Midbrain (tissue), 1 donor: ENCODE measurements around the gene SLC35F5.
"Not testable (repeated sequence)": the region's sequence is repeated elsewhere in the genome, so short reads cannot be mapped to it uniquely, and the experiment has no call there.

Experiments used
- DNase-seq: peaks from one replicate; lab custom pipeline; 2025; lab: John Stamatoyannopoulos, UW

SLC35F5 gene

DNA sequence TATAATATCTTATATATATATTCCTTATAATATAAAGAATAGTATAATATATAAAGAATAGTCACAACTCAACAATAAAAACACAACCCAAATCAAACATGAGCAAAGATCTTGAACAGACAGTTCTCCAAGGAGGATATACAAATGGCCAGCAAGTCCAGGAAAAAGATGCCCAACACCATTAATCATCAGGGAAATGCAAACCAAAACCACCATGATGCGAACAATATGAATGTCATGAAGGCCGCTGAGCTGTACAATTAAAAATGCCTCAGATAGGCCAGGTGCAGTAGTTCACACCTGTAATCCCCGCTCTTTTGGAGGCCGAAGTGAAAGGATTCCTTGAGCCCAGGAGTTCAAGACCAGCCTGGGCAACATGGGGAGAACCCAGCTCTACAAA lies 58.9 kb downstream of the SLC35F5 start:
- DNase-seq = no peak

DNA sequence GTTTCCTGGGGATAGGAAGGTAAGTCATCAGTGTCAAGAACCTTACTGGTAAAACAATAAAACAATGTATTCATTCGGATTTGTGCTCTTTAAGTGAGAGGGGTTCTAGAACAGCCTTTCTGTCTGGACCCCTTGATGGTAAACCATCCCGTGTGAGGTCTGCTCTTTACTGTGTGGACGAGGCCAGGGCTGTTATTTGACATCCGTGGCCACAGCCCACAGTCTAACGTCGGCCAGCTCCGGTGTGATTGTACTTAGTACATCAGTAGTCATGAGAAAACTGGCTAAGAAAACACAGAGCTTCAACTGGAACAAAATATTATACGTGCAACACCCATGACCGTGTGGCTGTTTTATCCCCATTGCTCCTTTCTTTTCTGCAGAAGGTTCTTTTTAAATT lies 62.0 kb downstream of the SLC35F5 start:
- DNase-seq = no peak

DNA sequence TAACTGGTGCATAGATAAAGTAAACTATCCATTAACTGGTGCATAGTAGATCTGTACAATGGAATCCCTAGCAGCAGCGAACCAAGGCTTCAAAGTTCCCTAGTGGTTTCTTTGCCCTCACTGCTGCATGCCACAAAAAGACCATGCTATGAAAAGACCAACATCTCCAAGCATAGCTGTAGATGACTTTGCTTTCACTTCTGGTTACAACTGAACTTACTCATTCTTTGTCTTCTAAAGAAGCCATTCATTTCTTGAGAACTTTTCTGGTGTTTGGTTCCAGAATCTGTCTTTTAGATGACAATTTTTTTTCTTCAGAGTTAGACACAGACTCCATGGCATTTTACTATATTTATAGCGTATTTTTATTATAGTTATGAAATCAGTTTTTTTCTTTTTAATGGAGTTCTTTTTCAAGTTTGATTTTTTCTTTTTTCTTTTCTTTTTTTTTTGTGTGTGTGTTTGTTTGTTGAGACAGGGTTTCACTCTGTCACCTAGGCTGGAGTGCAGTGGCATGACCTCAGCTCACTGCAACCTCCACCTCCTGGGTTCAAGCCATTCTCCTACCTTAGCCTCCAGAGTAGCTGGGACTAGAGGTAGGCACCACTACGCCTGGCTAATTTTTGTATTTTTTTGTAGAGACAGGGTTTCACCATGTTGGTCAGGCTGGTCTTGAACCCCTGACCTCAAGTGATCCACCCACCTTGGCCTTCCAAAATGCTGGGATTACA lies 63.6 kb downstream of the SLC35F5 start:
- DNase-seq = no peak

- DNase-seq = not testable (repeated sequence)
Observed at GRCh38 chr2:113690871-113691270, 65.6 kb downstream of the SLC35F5 start.

GRCh38 chr2:113686537-113686936 lies 69.9 kb downstream of the SLC35F5 start:
- no peak for DNase-seq

DNA sequence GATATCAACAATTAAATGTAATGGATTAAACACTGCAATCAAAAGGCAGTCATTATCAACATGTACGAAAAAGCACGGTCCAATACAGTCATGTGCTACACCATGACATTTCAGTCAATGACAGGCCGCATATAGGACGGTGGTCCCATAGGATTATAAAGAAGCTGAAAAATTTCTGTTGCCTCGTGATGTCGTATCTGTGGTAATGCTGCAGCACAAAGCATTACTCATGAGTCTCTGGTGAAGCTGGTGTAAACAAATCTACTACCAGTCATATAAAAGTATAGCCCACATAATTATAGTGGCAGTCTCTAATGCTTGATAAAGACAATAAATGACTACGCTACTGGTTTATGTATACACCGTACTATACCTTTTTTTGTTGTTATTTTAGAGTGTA lies 71.0 kb downstream of the SLC35F5 start:
- DNase-seq = no peak

- DNase-seq = no peak
Observed at GRCh38 chr2:113679457-113679856, 77.0 kb downstream of the SLC35F5 start.

GRCh38 chr2:113677330-113677729 lies 79.1 kb downstream of the SLC35F5 start:
- no peak for DNase-seq

GRCh38 chr2:113676623-113677266 lies 79.7 kb downstream of the SLC35F5 start:
- DNase-seq = no peak

DNA sequence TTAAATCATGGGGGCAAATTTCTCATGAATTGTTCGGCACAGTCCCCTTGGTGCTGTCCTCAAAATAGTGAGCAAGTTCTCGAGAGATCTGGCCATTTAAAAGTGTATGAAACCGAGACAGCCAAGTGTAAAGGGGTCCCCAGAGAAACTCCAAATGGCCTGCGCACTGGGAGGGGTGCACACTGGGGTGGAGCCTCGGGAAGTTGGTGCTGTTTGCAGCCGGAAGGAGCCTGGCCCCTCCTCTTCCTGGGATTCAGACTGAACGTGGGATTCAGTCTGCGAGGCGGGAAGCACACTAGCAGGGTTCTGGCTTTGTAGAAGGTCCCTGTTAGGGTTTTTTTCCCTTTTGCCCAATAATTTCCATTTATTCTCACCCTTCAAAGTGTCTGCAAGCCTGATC lies 80.6 kb downstream of the SLC35F5 start:
- DNase-seq = no peak

- no peak for DNase-seq
Observed at GRCh38 chr2:113672326-113672932, 84.0 kb downstream of the SLC35F5 start.

DNA sequence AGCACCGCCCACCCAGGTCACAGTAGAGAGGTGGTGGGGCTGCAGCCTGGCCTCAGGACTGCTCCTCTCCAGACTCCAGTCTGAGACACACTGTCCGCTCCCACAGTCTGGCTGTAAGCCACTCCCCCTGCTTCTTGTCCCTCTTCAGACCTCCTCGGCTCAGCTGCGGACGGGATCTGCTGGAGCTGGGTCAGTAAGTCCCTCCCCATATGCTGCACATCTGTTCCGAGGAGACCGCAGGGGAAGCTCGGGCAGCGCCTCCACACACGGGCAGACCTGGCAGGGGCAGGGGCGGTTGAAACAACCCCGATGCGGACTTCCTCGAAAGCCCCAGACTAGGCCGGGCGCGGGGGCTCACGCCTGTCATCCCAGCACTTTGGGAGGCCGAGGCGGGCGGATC lies 87.4 kb downstream of the SLC35F5 start:
- DNase-seq = not testable (repeated sequence)

DNA sequence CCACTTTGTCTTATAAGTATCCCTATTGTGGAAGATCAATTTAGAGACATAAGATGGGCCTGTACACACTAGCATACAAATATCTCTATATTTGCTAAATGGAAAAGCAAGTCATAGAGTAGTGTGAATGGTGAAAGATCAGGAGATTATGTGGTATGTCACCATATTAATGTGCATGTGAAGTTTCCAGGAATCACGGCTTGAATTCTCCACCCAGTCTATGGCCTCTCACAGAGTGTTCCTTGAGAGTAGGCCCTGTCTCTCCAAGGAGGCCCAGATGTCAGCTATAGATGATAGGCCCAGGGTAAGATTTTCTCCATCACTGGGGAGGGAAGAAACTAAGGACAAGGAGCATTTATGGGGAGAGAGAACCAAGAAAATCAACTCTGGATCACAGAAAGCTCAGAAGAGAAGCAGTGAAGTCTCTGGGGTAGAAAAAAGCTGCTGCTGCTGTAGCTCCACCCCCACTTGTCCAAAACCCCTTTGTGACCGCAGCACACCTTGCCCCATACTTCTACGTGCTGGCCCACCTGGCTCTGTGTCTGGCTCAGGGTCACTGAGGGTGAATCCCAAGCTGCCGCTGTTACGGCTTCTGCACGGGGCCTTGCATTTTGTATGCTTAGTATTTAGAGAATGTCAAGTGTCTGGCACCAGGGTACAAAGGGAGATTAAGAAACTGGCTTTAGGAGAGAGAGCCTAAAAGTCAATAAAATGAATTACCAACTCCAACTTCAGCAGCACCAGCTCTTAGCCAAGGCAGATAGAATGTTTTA lies 91.5 kb downstream of the SLC35F5 start:
- DNase-seq = not testable (repeated sequence)

DNA sequence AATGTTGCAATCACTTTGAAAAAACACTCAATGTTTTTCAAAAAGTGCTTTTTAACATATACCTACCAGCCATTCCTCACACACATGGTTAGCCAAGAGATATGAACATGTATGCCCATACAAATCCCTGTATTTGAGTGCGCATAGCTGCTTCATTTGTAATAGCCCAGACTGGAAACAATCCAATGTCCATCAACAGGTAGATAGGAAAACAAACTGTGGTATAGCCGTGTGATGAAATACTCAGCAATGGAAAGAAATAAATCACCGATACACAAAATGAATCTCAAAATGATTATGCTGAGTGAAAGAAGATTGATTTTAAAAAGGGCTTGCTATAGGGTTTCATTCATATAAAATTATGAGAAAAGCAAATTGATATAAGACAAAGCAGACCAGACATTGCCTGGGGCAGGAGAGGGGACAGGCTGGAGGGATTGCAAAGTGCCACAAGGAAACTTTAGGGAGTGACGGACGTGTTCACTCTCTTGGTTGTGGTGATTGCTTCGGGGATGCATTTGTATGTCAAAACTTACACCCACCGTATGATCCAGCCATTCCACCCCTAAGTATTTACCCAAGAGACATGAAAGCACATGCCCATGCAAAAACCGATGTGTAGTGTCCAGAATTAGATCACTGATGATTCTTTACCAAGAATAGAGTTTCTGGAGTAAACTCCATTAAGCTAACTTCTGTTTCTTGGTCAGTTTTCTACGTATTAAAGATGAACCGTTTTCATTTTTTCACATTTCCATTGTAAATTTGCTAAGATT lies 93.0 kb downstream of the SLC35F5 start:
- DNase-seq = not testable (repeated sequence)
